ENCODE results near the gene BAAT. TPM values are rescaled to one million over a fixed set of nuclear protein-coding genes. Genes with fewer than 3 reads are reported as not detected.

Gene BAAT
- total RNA-seq, 2 donors from 2014 or later = not detected

DNA sequence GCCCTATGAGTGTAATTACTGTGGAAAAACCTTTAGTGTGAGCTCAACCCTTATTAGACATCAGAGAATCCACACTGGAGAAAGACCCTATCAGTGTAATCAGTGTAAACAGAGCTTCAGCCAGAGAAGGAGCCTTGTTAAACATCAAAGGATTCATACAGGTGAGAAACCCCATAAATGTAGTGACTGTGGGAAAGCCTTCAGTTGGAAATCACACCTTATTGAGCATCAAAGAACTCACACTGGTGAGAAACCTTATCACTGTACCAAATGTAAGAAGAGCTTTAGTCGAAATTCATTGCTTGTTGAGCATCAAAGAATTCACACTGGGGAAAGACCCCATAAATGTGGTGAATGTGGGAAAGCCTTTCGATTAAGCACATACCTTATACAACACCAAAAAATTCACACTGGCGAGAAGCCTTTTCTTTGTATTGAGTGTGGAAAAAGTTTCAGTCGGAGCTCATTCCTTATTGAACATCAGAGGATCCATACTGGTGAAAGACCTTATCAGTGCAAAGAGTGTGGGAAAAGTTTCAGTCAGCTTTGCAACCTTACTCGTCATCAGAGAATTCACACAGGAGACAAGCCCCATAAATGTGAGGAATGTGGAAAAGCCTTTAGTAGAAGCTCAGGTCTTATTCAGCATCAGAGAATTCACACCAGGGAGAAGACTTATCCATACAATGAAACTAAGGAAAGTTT lies 23.7 kb upstream of the BAAT start:
- peaks cover 86 to 94% of the 10 kb centered on the region in 2 donors for H3K36me3 Mint-ChIP-seq
- H3K27ac Mint-ChIP-seq = no peak overlapping the region
- ATAC-seq = no peak
- peaks cover 52 to 65% of the 10 kb centered on the region in 2 donors for H3K9me3 Mint-ChIP-seq
- no peak for DNase-seq (ENCODE audit: low spot score in 2 of 2)

DNA sequence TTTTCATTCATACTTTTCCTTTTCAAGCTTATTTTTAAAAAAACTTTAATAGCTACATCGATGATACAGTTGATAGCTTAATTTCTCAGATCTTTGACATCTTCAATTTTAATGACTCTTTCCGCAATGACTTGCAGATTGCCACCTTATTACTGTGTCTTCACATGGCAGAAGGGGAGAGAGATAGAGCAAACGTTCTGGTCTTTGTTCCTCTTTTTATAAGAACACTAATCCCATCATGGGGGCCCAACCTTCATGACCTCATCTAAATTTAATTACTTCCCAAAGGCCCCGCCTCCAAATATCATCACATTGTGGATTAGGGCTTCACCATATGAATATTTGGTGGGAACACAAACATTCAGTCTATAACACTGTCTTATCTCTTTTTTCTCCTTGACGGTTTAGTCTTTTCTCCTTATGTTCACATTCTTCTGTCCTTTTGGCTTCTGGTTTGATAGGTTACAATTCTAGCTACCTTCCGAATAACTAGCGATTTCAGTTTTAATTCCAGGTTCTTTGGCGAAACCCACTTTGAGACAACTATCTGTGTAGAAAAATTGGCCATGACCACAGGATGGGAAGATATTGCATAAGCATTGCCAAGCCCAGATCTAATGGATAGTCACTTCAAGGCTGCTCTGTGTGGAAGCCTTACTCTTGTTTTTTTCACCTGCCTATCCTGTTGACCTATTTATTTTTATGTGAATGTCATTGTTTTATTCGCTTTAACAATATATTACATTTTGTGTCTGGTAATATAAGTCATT lies 18.9 kb upstream of the BAAT start:
- no peak for ATAC-seq
- H3K36me3 Mint-ChIP-seq = peaks cover 76 to 86% of the 10 kb centered on the region in 2 donors
- H3K9me3 Mint-ChIP-seq = peaks cover 44 to 63% of the 10 kb centered on the region in 2 donors
- no peak overlapping the region for H3K27ac Mint-ChIP-seq
- DNase-seq (ENCODE audit: low spot score in 2 of 2) = no peak

DNA sequence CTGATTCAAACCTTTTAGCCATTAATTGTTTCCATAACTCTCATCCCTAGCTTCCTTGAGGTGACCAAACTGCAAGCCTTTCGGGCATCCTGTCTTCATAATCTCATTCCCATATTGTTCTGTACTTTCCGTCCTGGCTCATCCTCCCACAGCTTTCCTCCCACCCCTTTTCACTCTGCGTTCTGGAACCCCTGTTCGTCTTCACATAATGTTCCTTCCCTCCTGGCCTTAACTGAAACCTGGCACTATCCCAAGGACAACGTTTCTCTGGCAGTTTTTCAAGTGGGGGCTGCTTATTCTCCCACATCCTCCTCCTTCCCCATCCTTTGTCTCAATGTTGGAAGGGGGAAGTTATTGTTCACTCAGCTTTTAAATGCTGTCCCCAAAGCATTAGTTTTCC lies 15.3 kb upstream of the BAAT start:
- H3K27ac Mint-ChIP-seq = peak overlapping the region; percentile 91 to 93
- peaks cover 70 to 77% of the 10 kb centered on the region in 2 donors for H3K36me3 Mint-ChIP-seq
- no peak for ATAC-seq
- peaks cover 16 to 43% of the 10 kb centered on the region in 2 donors for H3K9me3 Mint-ChIP-seq
- no peak for DNase-seq (ENCODE audit: low spot score in 2 of 2)

DNA sequence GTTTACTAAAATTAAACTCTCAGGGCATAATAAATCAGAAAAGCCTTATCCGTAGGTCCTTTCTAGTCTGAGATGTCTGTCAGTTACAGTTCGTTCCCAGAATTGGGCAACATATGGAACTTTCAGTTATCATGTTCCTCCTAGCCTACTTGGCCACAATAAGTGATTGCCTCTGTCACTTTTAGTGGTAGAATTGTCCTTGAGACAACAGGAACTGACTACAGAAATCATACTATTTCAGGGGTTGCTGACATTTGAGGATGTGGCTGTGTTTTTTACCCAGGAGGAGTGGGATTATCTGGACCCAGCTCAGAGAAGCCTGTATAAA lies 14.8 kb upstream of the BAAT start:
- DNase-seq (ENCODE audit: low spot score in 2 of 2) = no peak
- Mint-ChIP-seq H3K27ac (peak overlapping the region; percentile 93 to 99), H3K9me3 (peaks cover 13 to 41% of the 10 kb centered on the region in 2 donors), H3K36me3 (peaks cover 68 to 77% of the 10 kb centered on the region in 2 donors)
- ATAC-seq = no peak

DNA sequence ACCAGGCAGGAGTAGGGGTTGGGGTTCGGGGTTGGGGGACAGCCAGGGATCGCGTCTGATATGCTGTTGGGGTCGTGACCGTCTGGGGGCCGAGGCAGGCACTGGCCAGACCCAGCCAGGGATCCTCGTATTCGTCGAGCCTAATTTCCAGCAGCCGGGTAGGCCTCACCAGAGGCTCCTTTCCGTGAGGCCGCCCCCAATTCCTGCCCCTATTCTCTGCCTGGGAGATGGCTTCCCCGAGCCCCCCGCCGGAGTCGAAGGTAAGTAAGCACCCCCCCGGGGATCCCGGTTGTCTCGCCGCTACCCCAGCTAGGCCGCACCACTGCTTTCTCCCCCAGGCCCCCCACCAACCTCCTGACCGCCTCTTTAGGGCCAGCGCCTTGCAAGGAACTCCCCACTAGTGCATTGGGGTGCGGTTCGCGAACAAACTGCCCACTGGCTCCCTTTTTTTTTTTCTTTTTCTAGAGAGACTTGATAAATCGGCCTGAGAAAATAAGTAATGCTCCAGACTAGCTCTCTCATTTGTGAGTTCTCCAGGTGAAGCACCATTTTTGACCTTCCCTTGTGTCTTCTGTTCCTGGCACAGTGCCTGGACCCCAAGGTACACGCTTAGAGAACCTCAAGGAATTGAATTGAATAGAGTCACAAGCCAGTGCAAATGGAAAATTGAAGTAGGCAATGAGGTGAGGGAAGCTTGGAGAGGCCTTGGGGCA lies 14.3 kb upstream of the BAAT start:
- Mint-ChIP-seq H3K9me3 (peaks cover 16 to 44% of the 10 kb centered on the region in 2 donors), H3K36me3 (peaks cover 69 to 77% of the 10 kb centered on the region in 2 donors), H3K27ac (peak overlapping the region; percentile 93 to 99)
- DNase-seq (ENCODE audit: low spot score in 2 of 2) (no peak), ATAC-seq (no peak)

DNA sequence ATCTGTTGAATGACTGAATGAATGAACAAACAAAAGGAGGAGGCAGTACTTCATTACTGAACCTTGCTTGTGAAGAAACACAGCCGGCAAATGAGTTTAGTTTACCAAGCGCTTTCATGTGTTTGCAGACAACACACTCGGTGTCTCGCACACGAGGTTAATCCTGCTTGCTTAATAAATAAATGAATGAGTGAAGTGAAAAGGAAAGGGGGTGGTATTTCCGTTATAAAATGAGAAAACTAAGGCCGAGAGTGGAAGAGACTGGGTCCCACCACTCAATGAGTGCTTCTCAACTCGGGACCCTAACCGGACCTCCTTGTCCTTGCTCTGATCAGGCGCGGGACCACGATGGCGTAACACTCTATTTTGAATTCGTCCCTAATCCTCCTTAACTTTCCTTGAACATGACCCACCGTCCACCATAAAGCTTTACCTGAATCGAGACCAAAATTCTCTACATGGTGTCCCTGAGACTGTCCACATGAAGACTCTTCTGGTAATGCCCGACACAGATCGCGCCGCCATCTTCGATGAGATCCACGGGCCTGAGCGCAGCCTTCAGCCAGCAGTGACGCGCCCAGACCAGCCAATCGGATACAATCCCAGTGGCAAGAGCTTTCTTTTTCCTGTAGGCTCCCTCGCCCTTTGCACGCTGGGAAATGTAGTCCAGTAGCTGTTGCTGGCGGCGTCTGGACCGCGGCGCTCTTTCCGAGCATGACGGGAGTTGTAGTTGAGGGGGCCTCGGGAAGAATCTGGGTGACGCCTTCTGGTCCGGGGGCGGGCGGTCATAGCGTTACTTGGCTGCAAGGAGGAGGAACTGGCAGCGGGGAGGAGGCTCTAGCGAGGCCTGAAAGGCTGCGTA lies 13.5 kb upstream of the BAAT start, which contains the start of the genes MRPL50 and ZNF189:
Gene MRPL50 (minus strand): TSS at position 551 of the 862 bp plus-strand sequence. CDS start 26 bp downstream, at position 525.
Gene ZNF189 (plus strand): TSS at position 784 of the 862 bp plus-strand sequence. CDS start 306 bp downstream, outside the sequence.
- DNase-seq (ENCODE audit: low spot score in 2 of 2) (peak; percentile 87 to 96), ATAC-seq (peak; percentile 95)
- H3K36me3 Mint-ChIP-seq = peaks cover 66 to 77% of the 10 kb centered on the region in 2 donors
- peaks cover 10 to 36% of the 10 kb centered on the region in 2 donors for H3K9me3 Mint-ChIP-seq
- peak within 1 kb of the TSS; percentile 93 to 99 for H3K27ac Mint-ChIP-seq

DNA sequence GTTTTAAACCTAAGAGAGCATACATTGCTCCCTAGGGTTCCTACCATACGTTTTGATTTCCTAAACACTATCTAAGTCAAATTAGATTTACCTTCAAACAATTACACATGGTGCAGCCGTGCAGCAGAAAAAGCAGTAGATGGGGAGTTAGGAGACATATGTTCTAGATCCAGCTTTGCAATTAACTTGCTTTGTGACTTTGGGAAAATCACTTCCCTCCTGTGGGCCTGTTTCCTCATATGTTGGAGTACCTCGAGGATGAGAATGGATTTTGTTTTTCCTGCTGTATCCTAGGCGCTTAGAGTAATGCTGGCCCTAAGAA lies 12.9 kb upstream of the BAAT start:
- peaks cover 65 to 77% of the 10 kb centered on the region in 2 donors for H3K36me3 Mint-ChIP-seq
- no peak for DNase-seq (ENCODE audit: low spot score in 2 of 2)
- peaks cover 9 to 35% of the 10 kb centered on the region in 2 donors for H3K9me3 Mint-ChIP-seq
- ATAC-seq = no peak
- peak overlapping the region; percentile 93 to 99 for H3K27ac Mint-ChIP-seq

DNA sequence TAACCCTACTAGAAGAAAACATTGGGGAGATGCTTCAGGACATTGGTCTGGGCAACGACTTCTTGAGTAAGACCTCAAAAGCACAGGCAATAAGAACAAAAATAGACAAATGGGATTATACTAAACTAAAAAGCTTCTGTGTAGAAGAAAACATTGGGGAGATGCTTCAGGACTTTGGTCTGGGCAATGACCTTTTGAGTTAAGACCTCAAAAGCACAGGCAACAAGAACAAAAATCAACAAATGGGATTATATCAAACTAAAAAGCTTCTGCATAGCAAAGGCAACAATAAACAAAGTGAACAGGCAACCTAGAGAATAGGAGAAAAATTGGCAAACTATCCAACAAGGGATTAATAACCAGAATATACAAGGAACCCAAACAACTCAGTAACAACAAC lies 9.9 kb upstream of the BAAT start:
- DNase-seq (ENCODE audit: low spot score in 2 of 2) (no peak), ATAC-seq (no peak)
- peaks cover 17 to 27% of the 10 kb centered on the region in 2 donors for H3K9me3 Mint-ChIP-seq
- peak overlapping the region in 1 of 2 donors; percentile 29 for H3K27ac Mint-ChIP-seq
- H3K36me3 Mint-ChIP-seq = peaks cover 55 to 78% of the 10 kb centered on the region in 2 donors

DNA sequence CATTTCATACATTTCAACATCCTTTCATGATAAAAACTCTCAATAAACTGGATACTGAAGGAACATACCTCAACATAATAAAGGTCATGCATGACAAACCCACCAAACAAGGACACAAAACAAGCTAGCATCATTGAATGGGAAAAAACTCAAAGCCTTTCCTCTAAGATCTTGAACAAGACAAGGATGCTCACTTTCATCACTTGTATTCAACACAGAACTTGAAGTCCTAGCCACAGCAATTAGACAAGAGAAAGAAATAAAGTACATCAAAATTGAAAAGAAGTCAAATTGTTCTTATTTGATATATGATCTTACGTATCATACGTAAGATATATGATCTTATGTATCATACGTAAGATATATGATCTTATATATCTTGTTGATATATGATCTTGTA lies 8.3 kb upstream of the BAAT start:
- Mint-ChIP-seq H3K9me3 (peaks cover 17 to 27% of the 10 kb centered on the region in 2 donors), H3K27ac (no peak overlapping the region), H3K36me3 (peaks cover 49 to 86% of the 10 kb centered on the region in 2 donors)
- DNase-seq (ENCODE audit: low spot score in 2 of 2) (no peak), ATAC-seq (no peak)

DNA sequence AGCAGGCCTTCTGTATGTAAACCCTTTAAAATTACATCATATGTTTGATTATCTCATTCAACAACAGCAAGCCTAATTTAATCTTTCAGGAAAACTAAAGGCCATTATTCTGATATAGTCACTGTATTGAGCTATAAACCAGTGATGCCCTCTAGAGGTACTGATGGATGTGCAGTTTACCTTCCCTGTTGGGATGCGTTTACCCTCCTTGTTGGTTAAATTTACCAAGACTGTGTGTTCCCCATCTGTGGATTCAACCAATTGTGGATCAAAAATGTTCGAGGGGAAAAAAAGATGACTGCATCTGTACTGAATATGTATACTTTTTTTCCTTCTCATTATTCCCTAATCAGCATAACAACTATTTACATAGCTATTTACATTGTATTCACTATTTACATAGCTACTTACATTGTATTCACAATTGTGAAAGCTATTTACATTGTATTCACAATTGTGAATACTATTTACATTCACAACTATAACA lies 3.7 kb upstream of the BAAT start:
- Mint-ChIP-seq H3K36me3 (peaks cover 23 to 64% of the 10 kb centered on the region in 2 donors), H3K9me3 (peaks cover 21 to 25% of the 10 kb centered on the region in 2 donors), H3K27ac (no peak overlapping the region)
- DNase-seq (ENCODE audit: low spot score in 2 of 2) = no peak
- ATAC-seq = no peak

DNA sequence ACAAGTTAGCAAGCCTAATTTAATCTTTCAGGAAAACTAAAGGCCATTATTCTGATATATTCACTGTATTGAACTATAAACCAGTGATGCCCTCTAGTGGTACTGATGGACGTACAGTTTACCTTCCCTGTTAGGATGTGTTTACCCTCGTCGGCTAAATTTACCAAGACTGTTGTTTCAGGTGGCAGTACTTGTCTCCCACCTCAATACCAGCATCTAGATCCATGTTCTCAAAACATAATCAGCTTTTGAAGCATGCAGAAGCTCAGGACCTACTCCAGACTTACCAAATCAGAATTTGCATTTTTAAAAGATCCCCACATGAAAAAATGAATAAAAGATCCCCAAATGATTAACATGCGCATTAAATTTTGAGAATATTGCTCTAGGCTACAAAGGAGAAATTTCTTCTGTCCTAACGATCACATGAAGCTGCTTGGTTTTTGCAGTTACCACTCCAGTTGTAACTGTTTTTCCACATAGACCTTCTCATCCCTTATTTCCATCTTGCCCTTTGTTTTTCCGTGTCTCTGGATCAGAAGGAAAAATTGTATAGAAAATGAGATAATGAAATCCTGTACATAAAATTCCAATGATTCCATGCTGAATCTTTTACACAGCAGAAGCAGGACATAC lies 3.2 kb upstream of the BAAT start:
- H3K9me3 Mint-ChIP-seq = peaks cover 20 to 23% of the 10 kb centered on the region in 2 donors
- no peak overlapping the region for H3K27ac Mint-ChIP-seq
- DNase-seq (ENCODE audit: low spot score in 2 of 2) = no peak
- peak; percentile 39 to 67 for ATAC-seq
- H3K36me3 Mint-ChIP-seq = peaks cover 21 to 58% of the 10 kb centered on the region in 2 donors

DNA sequence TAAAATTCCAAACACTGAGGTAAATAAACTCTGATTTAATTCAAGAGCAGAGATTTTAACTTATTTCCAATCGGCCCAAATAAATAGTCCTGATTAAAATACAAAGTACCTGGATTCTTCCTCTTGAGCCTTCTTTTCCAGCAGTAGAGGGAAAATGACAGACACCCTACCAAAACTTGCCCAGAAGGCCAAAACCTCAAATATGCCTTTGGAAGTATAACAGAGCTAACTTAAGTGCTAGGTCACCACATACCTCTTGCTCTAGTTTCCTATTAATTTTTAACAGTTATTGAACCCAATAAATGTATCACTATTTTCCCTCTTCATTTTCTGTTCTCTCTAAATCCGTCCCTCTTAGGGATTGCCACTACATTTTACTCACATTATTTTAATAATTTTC lies 1.4 kb downstream of the BAAT start:
- Mint-ChIP-seq H3K9me3 (peaks cover 9 to 10% of the 10 kb centered on the region in 2 donors), H3K27ac (no peak overlapping the region), H3K36me3 (peaks cover 12 to 22% of the 10 kb centered on the region in 2 donors)
- no peak for DNase-seq (ENCODE audit: low spot score in 2 of 2)
- no peak for ATAC-seq

DNA sequence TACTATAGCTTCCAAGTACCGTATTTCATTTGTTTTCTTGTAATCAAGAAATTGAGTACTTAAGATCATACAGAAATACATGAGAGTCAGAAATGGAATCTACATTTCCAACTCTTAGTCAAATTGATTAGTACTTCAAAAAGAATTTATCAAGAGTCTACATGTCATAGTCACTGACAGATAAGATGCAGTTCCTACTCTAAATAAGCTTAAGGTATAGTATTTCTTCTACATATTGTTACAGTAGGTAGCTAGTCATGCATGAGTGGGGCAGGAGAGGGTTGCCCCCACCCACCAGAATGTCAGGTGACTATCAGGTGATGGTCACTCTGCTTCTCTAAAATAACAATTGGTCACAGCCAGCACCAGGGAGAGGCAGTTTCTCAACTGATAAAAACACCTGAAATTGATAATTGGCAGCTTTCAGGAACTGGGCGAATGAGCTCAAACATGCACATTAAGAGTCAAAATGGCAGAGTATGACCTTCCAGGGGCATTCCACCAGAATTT lies 2.9 kb downstream of the BAAT start:
- H3K27ac Mint-ChIP-seq = no peak overlapping the region
- no peak for DNase-seq (ENCODE audit: low spot score in 2 of 2)
- peaks cover 16 to 18% of the 10 kb centered on the region in 2 donors for H3K36me3 Mint-ChIP-seq
- no peak for ATAC-seq
- peaks cover 9 to 10% of the 10 kb centered on the region in 2 donors for H3K9me3 Mint-ChIP-seq

DNA sequence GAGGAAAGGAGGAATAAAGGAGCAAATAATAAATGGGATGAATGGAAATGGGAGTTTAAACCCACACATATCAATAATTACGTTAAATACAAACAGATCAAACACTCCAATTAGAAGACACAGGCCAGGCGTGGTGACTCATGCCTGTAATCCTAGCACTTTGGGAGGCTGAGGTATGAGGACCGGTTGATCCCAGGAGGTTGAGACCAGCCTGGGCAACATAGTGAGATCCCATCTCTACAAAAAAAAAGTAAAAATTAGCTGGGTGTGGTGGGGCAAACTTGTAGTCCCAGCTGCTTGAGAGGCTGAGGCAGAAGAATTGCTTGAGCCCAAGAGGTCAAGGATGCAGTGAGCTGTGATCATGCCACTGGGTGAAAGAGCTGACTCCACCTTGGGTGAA lies 3.7 kb downstream of the BAAT start:
- no peak overlapping the region for H3K27ac Mint-ChIP-seq
- no peak for DNase-seq (ENCODE audit: low spot score in 2 of 2)
- H3K36me3 Mint-ChIP-seq = peaks cover 16 to 18% of the 10 kb centered on the region in 2 donors
- no peak for ATAC-seq
- peaks cover 9 to 10% of the 10 kb centered on the region in 2 donors for H3K9me3 Mint-ChIP-seq

DNA sequence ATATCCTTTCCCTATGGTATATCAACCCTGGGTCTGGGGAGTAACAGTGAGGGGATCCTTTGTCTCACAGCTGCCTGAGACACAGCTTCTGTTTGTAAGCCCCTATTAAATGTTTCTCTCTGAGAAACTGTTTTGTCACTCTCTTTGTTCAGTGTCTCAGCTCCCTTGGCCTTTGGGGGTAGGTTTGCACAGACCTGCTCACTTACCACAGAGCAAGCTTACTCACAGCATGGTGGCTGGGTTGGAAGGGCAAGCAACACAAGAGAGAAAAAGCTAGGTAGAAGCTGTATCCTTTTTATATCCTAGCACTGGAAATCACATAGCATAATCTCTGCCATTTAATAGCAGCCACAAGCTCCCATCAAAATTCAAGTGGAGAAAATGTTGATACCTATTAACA lies 4.5 kb downstream of the BAAT start:
- H3K27ac Mint-ChIP-seq = no peak overlapping the region
- no peak for ATAC-seq
- peaks cover 5 to 10% of the 10 kb centered on the region in 2 donors for H3K9me3 Mint-ChIP-seq
- no peak for DNase-seq (ENCODE audit: low spot score in 2 of 2)
- H3K36me3 Mint-ChIP-seq = peaks cover 11 to 18% of the 10 kb centered on the region in 2 donors
